HT-29 (cell line): Measurements from ENCODE around the gene CSNK2B. TPM values are rescaled to one million over a fixed set of nuclear protein-coding genes. Genes with fewer than 3 reads are reported as not detected.

ENCODE experiments used
- DNase-seq: peaks from one replicate; pipeline ENCODE4 v3.0.0-alpha.2; 2015; ENCODE audit warnings: low spot score
- total RNA-seq: library from RNA; depleted of rRNA; stranded (reverse); fragments of >200 nt; shearing (Covaris generic); gene quantifications from 2 replicates; pipeline ENCODE4 v1.2.3, GENCODE V29; 2014

Gene CSNK2B
- total RNA-seq, 1 experiment from 2014 or later = 225 TPM

DNA sequence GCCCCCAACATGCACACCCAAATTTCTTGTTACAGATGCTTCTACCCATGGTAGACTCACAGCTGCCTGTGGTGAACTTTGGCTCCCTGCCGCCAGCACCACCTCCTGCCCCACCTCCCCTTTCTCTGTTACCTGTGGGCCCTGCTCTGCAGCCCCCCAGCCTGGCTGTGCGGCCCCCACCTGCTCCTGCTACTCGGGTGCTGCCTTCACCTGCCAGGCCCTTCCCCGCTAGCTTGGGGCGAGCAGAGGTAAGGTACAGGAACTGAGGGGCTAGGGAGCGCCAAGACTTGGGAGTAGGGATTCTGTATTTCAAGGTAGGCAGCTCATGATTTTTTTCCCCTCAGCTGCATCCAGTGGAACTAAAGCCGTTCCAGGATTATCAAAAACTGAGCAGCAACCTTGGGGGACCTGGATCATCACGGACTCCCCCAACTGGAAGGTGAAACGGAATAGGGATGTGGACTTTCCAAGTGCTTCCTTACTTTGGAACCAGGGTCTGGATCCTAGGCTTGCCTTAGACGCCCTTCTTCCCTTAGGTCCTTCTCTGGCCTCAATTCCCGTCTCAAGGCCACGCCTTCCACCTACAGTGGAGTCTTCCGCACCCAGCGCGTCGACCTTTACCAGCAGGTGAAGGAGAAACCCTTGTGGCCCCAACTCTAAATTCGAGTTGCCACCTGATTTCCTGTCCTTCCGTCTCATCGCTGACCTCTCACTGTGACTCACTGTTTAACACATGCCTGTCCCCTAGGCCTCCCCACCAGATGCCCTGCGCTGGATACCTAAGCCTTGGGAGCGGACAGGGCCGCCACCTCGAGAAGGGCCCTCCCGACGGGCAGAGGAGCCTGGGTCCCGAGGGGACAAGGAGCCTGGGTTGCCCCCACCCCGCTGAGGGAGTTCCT lies 28.9 kb upstream of the CSNK2B start:
- DNase-seq = no peak

- no peak for DNase-seq
Observed at GRCh38 chr6:31639043-31639442, 26.8 kb upstream of the CSNK2B start.

DNA sequence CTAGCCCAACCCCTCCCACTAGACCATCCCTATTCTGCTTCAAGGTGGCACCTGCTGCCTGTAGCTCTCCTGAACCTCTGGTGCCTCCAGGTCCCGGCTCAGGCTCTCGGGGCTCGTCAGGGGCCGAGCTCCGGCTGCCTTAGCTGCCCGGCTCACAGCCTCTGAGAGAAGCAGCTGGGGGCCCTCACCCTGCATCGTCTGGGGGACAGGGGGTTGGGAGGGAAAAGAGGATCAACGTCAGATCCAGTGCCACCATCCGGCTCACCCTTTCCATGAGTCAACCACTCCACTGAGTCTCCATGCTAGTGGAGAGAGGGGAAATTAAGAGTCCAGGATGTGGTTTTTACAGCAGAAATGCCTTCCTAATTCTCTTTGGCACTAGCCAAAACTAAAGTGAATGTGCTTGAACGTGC lies 26.4 kb upstream of the CSNK2B start:
- no peak for DNase-seq

DNA sequence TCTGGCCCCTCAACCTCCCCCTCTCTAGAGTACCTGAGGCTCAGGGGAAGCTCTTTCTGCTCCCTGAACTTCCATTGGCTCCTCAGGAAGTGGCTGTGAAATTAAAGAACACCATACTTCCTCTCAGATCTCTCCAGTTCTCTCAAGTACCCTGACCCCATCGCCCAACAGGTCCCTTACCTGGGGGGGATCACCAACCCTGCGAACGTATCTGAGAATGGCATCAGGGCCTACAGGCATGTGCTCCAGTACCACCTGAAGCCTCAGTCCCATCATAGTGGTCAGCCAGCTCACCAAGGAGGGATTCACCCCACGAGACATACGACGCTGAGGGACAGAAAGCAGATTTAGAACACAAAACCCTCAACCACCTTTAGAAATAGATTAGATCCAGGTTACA lies 25.3 kb upstream of the CSNK2B start:
- no peak for DNase-seq

- DNase-seq = no peak
Observed at GRCh38 chr6:31641370-31641769, 24.5 kb upstream of the CSNK2B start.

GRCh38 chr6:31642798-31643570 lies 22.9 kb upstream of the CSNK2B start:
- no peak for DNase-seq

DNA sequence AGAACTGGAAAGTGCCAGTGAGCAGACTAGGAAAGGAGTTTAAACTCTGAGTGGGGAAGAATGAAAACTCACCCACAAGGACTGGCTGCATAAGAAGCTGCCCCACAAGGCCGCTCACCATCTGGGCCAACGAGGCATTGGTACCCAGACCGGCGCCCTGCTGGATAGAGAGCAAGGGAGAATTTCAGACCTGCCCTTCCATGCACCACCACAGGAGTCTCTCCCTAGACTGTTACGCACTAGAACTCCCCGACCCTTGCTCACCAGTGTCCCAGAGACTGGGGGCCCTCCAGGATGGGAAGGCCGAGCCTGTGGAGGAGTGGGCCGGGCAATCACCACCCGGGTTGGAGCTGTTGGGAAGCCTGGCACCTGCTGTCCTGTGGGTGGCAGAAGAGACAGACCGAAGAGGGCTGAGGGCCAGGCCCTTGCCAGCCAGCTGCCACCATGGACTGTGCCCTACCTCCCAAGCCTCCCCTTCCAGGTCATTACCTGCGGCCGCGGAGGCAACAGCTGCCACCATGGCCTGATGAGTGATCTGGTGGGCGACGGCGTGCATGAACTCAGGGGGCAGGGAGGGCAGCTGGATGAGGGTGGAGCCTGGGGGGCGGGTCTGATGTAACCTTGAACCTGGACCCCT lies 21.9 kb upstream of the CSNK2B start:
- DNase-seq = no peak

GRCh38 chr6:31645325-31645724 lies 20.6 kb upstream of the CSNK2B start:
- DNase-seq = no peak

DNA sequence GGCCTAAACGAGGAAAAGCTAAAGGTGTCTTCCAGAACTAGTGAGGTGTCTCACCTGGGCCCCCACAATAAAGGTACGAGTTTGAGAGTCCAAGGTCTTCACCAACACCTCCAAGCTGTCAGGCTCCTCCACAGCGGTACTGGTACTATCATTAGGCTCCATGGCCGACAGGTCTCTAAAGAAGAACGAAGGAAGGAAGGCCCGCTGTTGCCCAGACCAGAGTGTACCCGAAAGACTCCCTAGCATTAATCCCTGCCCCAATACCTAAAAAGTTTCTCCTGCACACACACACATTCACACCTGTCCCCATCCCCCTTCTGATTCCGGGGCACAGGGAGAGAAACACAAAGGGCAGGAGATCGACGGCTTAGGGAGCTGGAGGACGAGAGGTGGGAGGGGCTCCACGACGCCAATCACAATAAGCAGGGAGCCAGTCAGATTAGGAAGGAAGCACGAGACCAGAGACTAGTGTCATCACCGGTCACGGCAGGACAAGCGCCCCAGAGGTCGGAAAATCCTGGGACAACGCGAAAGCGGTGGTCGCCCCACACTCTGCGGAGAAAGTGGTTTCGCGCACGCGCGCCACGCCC lies 14.2 kb upstream of the CSNK2B start:
- peak; percentile 70 for DNase-seq

- no peak for DNase-seq
Observed at GRCh38 chr6:31652925-31653724, 12.8 kb upstream of the CSNK2B start.

DNA sequence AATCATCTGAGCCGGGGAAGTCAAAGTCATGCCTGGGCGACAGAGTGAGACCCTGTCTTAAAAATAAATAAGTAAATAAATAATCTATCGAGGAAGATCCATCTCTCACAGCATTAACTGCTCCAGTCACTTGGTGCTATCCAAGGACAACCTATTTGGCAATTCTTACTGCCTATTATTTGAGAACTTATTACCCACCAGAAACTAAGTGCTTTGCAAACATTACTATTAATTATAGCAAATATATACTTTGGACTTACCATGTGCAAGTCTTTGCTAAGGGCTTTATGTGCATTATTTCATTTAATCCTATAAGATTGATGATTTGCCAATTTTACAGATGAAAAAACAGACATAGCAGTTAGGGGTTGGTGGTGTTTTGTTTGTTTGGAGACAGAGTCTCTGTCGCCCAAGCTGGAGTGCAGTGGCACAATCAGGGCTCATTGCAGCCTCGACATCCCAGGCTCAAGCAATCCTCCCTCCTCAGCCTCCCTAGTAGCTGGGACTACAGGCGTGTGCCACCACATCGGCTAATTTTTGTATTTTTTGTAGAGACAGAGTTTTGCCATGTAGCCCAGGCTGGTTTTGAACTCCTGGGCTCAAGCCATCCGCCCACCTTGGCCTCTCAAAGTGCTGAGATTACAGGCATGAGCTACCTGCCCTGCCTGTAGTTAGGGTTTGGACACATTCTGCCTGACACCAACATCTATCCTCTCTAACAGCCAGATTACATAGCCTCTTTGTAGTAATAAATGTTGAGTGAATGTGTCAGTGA lies 11.1 kb upstream of the CSNK2B start:
- DNase-seq = no peak

GRCh38 chr6:31655349-31656237 lies 10.3 kb upstream of the CSNK2B start, which contains the start of gene APOM:
Gene APOM, plus strand, starts transcription at chr6:31655894. Its CDS starts 73 bp downstream, at chr6:31655967.
- no peak for DNase-seq

DNA sequence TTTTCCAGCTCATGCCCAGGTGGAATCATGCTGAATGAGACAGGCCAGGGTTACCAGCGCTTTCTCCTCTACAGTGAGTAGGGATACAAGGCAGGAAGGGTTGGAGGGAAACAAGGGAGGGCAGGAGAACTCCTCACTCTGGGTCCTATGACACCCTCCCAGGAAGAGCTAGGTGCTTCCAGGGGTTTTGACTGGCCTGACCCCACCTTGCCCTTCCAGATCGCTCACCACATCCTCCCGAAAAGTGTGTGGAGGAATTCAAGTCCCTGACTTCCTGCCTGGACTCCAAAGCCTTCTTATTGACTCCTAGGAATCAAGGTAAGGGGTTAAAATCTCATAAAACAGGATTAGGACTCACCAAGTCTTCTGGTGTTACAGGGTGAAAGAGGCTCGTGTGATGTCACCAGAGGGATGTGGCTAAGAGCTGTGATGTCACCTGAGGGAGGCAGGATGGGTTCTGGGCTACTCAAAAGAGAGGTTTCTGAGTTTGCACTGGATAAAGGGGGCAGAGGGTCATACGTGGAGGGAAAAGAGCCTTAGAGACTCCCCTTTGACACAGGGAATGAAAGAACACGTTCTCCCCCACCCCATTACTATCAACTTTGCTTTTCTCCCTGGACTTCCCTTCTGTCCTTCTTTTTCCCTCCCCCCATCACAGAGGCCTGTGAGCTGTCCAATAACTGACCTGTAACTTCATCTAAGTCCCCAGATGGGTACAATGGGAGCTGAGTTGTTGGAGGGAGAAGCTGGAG lies 8.3 kb upstream of the CSNK2B start:
- no peak for DNase-seq

DNA sequence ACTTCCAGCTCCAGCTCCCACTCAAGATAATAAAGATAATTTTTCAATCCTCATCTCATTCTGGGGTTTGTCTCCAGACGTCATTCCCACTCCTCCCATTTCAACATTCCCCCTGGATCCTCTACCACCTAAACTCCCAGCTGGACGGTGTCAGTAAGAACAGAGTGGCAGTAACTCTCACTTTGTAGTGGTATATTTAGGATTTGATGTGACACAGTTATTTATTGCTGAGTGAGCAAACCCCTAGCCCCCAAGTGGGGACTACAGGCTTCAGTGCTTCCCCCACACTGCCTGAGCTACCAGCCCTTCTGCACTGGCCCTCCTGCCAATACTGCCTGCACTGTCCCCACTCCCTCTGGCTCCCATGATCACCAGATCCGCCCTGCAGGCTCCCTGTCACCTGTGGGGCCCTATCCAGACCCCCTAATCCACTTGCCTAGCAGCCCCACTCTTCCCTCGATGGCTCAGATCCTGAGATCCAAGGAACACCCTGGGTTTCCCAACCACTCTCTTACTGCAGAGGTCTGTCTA lies 7.7 kb upstream of the CSNK2B start:
- DNase-seq = no peak

GRCh38 chr6:31658983-31659648 lies 6.8 kb upstream of the CSNK2B start:
- DNase-seq = no peak

GRCh38 chr6:31659649-31660380 lies 6.1 kb upstream of the CSNK2B start:
- DNase-seq = peak; percentile 56
